ENCODE results near the gene PRKCB. TPM values are rescaled to one million over a fixed set of nuclear protein-coding genes. Genes with fewer than 3 reads are reported as not detected.

The PRKCB gene
- total RNA-seq, 4 donors from 2014 or later, result 7.0 to 88.3 (median 15.9) TPM

DNA sequence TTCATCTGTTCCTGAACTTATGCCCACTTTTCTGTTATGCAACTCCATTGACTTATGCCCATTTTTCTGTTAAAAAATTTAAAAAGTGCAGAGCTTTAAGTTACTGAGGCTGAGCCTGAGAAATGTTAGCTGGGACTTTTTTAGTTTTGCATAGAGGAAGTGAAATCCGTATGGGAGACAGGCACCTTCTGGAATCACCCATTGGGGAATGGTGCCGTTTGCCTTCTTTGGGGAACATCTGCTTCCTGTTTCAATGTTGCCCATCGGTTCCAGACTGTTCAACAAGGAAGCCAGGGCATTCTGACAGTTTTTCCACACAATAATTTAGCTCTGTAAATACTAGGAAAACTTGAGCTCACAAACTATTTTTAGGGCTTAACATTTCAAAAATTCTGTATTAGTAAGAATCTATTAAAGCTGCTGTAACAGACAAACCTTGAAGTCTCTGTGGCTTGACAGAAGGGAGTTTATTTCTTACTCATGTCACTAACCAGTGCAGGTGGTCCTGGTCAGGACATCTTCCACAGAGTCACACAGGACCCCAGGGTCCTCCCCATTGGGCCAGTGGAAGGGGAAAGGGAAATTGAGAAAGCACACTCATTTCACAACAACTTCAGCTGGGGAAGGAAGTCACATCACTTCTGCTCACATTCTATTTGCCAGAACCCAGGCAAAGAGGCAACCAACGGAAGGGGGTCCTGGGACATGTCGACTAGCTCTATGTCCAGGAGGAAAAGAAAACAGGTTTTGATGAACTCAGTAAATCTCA, 17.2 kb downstream of the PRKCB start:
- no peak for TF ChIP-seq POLR2A (IDR thresholded peaks at IDR 0.05)
- TF ChIP-seq, protein P1, sequence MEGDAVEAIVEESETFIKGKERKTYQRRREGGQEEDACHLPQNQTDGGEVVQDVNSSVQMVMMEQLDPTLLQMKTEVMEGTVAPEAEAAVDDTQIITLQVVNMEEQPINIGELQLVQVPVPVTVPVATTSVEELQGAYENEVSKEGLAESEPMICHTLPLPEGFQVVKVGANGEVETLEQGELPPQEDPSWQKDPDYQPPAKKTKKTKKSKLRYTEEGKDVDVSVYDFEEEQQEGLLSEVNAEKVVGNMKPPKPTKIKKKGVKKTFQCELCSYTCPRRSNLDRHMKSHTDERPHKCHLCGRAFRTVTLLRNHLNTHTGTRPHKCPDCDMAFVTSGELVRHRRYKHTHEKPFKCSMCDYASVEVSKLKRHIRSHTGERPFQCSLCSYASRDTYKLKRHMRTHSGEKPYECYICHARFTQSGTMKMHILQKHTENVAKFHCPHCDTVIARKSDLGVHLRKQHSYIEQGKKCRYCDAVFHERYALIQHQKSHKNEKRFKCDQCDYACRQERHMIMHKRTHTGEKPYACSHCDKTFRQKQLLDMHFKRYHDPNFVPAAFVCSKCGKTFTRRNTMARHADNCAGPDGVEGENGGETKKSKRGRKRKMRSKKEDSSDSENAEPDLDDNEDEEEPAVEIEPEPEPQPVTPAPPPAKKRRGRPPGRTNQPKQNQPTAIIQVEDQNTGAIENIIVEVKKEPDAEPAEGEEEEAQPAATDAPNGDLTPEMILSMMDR (IDR thresholded peaks at IDR 0.05), result no peak
- no peaks in the 10 kb centered on the region for H3K9me3 ChIP-seq
- peaks cover 0 to 21% (median 0%) of the 10 kb centered on the region in 4 donors for H3K4me1 ChIP-seq
- no peak overlapping the region for H3K27ac ChIP-seq
- H3K36me3 ChIP-seq, result no peaks in the 10 kb centered on the region
- H3K4me3 ChIP-seq, result no peak overlapping the region
- no peaks in the 10 kb centered on the region for H3K27me3 ChIP-seq
- no peak for DNase-seq

- Histone ChIP-seq H3K4me3 (no peak overlapping the region), H3K4me1 (peaks cover 0 to 21% (median 0%) of the 10 kb centered on the region in 4 donors), H3K36me3 (no peaks in the 10 kb centered on the region), H3K9me3 (no peaks in the 10 kb centered on the region), H3K27ac (no peak overlapping the region), H3K27me3 (no peaks in the 10 kb centered on the region)
- TF ChIP-seq, protein P1 (IDR thresholded peaks at IDR 0.05), result no peak
- no peak for TF ChIP-seq POLR2A (IDR thresholded peaks at IDR 0.05)
- DNase-seq, result no peak
Observed at GRCh38 chr16:23855010-23855409, 19.2 kb downstream of the PRKCB start.

DNA sequence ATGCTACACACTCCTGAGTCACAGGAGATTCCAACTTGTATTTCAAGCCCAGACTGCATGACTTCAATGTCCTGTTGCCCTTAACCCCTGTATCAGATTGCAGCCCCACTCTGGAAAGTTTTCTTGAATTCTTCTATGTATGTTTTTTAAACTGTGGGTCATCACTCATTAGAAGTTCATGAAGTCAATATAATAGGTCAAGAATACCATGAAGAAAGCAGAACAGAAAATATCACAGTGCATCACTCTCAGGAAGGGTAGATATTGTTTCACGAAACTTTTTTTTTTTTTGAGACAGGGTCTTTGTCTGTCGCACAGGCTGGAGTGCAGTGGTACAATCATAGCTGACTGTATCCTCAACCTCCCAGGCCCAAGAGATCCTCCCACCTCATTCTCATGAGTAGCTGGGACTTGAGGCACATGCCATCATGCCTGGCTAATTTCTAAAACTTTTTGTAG, 20.5 kb downstream of the PRKCB start:
- no peak for DNase-seq
- Histone ChIP-seq H3K9me3 (no peaks in the 10 kb centered on the region), H3K4me1 (peaks cover 0 to 28% (median under 1%) of the 10 kb centered on the region in 4 donors), H3K27ac (no peak overlapping the region), H3K36me3 (no peaks in the 10 kb centered on the region), H3K27me3 (no peaks in the 10 kb centered on the region), H3K4me3 (no peak overlapping the region)
- TF ChIP-seq POLR2A (IDR thresholded peaks at IDR 0.05), result no peak
- TF ChIP-seq, protein P1 (IDR thresholded peaks at IDR 0.05), result no peak

- Histone ChIP-seq H3K27me3 (no peaks in the 10 kb centered on the region), H3K4me3 (no peak overlapping the region), H3K36me3 (no peaks in the 10 kb centered on the region), H3K9me3 (no peaks in the 10 kb centered on the region), H3K4me1 (peaks cover 0 to 35% (median 4%) of the 10 kb centered on the region in 4 donors), H3K27ac (no peak overlapping the region)
- no peak for DNase-seq
- no peak for TF ChIP-seq POLR2A (IDR thresholded peaks at IDR 0.05)
- TF ChIP-seq, protein P1 (IDR thresholded peaks at IDR 0.05), result no peak
Observed at GRCh38 chr16:23857256-23857880, 21.6 kb downstream of the PRKCB start.

DNA sequence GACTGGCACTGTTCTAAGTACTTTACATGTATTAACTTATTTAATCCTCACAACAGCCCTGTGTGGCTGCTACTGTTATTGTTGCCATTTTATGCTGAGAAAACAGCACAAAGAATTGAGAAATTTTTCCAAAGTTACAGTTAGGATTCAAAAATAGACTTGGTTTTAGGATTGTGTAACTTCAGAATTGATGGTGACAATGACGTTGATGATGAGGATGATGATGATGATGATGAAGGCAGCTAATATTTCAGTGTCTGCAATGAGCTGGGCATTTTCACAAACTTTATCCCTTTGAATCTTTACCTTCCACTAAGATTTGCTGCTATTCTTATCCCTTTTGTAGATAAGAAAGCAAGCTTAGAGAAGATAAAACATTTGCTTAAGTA, 22.1 kb downstream of the PRKCB start:
- TF ChIP-seq, protein P1 (IDR thresholded peaks at IDR 0.05), result no peak

More for the DNA sequence above, 22.1 kb downstream of the PRKCB start:
- H3K36me3 ChIP-seq, result no peaks in the 10 kb centered on the region
- no peak overlapping the region for H3K4me3 ChIP-seq
- H3K27ac ChIP-seq, result no peak overlapping the region
- peaks cover 0 to 33% (median 5%) of the 10 kb centered on the region in 4 donors for H3K4me1 ChIP-seq
- H3K27me3 ChIP-seq, result no peaks in the 10 kb centered on the region
- DNase-seq, result no peak
- no peaks in the 10 kb centered on the region for H3K9me3 ChIP-seq
